ENCODE results near the gene XAB2. TPM values are rescaled to one million over a fixed set of nuclear protein-coding genes. Genes with fewer than 3 reads are reported as not detected.

The XAB2 gene
- total RNA-seq, 1 donor from 2014 or later: 42.3 TPM

DNA sequence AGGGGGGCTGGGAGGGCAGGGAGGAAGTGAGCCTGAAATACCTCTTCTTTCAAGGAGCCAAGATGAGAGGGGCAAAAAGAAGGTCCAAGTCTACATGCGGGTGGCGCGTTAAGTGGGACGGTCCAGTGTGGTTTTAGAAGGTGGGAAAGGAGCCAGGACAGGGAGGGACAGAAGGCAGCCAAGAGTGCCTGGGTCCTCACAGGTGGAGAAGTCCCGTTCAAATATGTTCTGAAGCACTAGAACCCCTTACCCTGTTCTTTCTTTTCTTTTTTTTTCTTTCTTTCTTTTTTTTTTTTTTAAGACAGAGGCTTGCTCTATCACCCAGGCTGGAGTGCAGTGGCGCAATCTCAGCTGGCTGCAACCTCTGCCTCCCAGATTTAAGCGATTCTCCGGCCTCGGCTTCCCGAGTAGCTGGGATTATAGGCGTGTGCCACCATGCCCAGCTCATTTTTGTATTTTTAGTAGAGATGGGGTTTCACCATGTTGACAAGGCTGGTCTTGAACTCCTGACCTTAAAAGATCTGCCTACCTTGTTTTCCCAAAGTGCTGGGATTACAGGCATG lies 26.3 kb downstream of the XAB2 start:
- peak overlapping the region; percentile 24 for H3K27ac ChIP-seq
- intact Hi-C loops (cut with DNase I): no loop called here
- no peaks in the 10 kb centered on the region for H3K4me1 ChIP-seq
- no peak for ATAC-seq
- H3K4me3 ChIP-seq: no peak overlapping the region
- H3K27me3 ChIP-seq: no peaks in the 10 kb centered on the region
- TF ChIP-seq, protein P1, sequence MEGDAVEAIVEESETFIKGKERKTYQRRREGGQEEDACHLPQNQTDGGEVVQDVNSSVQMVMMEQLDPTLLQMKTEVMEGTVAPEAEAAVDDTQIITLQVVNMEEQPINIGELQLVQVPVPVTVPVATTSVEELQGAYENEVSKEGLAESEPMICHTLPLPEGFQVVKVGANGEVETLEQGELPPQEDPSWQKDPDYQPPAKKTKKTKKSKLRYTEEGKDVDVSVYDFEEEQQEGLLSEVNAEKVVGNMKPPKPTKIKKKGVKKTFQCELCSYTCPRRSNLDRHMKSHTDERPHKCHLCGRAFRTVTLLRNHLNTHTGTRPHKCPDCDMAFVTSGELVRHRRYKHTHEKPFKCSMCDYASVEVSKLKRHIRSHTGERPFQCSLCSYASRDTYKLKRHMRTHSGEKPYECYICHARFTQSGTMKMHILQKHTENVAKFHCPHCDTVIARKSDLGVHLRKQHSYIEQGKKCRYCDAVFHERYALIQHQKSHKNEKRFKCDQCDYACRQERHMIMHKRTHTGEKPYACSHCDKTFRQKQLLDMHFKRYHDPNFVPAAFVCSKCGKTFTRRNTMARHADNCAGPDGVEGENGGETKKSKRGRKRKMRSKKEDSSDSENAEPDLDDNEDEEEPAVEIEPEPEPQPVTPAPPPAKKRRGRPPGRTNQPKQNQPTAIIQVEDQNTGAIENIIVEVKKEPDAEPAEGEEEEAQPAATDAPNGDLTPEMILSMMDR (IDR thresholded peaks at IDR 0.05): no peak
- no peaks in the 10 kb centered on the region for H3K36me3 ChIP-seq
- peak; percentile 75 for DNase-seq
- no peaks in the 10 kb centered on the region for H3K9me3 ChIP-seq

DNA sequence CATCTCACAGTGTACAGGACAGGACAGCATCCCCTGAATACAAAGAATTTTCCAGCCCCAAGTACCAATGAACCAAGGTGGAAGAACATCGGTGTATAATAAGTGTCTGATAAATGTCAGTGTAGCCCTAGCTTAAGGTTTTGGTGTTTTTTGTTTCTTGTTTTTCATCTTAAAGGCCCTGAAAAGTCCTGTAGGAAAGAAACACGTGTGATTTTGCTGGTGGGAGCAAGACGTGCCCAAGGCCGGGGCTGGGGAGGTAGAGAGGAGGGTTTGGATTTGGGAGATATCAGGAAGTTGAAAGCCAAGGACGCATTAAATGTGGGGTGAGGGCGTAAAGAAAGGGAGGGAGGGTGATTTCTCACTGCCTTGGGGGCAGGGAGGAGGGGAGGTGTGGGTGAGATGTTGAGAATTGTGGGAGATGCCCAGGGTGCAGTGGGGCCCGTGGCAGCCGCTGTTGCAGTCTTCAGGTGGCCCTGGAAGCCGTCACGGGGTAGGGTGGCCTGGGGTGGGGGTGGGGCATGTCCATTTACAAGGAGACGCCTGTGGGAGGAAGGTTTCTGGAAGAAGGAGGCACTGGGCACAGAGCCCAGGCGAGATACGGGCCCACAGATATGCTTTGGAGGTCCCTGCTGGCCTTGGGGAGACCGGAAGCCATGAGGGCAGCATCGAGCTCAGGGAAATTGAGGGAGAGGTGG lies 27.0 kb downstream of the XAB2 start:
- peak; percentile 66 for ATAC-seq
- H3K4me3 ChIP-seq: no peak overlapping the region

DNA sequence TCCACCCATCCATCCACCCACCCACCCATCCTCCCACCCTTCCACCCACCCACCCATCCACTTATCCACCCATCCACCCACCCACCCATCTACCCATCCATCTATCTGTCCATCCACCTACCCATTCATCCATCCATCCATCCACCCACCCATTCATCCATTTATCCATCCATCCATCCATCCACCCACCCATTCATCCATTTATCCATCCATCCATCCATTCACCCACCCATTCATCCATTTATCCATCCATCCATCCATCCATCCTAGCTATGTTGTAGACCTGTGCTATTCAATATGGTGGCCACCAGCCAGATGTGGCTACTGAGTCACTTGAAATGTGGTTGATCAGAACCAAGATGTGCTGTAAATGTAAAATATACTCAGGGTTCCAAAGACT lies 28.6 kb downstream of the XAB2 start:
- ATAC-seq (no peak), DNase-seq (no peak)
- Histone ChIP-seq H3K4me3 (no peak overlapping the region), H3K9me3 (no peaks in the 10 kb centered on the region), H3K4me1 (no peaks in the 10 kb centered on the region), H3K27me3 (peaks cover 13% of the 10 kb centered on the region), H3K27ac (no peak overlapping the region), H3K36me3 (no peaks in the 10 kb centered on the region)
- TF ChIP-seq, protein P1 (IDR thresholded peaks at IDR 0.05): no peak
- intact Hi-C loops (cut with DNase I): no loop called here

More for the DNA sequence above, 27.0 kb downstream of the XAB2 start:
- DNase-seq: peak; percentile 77
- intact Hi-C loops (cut with DNase I): no loop called here
- TF ChIP-seq, protein P1 (IDR thresholded peaks at IDR 0.05): no peak
- Histone ChIP-seq H3K9me3 (no peaks in the 10 kb centered on the region), H3K36me3 (no peaks in the 10 kb centered on the region), H3K27ac (peak overlapping the region; percentile 24), H3K27me3 (peaks cover 2% of the 10 kb centered on the region), H3K4me1 (no peaks in the 10 kb centered on the region)

DNA sequence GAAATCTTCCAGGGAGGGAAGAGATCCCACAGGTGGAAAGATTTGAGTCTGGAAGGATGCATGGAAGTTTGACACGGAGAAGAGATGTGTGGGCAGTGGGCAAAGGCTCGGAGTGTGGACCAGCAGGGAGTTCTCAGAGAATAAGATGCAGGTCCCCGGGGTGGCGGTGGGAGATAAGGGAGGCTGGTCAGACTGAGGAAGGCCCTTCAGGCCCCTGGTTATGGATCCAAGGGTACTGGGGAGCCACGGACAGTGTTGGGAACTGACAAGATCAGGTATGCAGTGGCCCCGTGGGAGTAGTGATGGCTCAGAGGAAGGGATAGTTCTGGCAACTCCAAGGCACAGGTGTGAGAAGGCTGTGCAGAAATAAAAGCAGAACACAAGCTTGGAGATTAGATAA lies 31.2 kb downstream of the XAB2 start:
- ATAC-seq (no peak), DNase-seq (no peak)
- H3K4me3 ChIP-seq: no peak overlapping the region
- peaks cover 33% of the 10 kb centered on the region for H3K27me3 ChIP-seq
- TF ChIP-seq, protein P1 (IDR thresholded peaks at IDR 0.05): no peak
- intact Hi-C loops (cut with DNase I): no loop called here
- H3K4me1 ChIP-seq: no peaks in the 10 kb centered on the region
- no peaks in the 10 kb centered on the region for H3K9me3 ChIP-seq
- H3K27ac ChIP-seq: no peak overlapping the region
- no peaks in the 10 kb centered on the region for H3K36me3 ChIP-seq

DNA sequence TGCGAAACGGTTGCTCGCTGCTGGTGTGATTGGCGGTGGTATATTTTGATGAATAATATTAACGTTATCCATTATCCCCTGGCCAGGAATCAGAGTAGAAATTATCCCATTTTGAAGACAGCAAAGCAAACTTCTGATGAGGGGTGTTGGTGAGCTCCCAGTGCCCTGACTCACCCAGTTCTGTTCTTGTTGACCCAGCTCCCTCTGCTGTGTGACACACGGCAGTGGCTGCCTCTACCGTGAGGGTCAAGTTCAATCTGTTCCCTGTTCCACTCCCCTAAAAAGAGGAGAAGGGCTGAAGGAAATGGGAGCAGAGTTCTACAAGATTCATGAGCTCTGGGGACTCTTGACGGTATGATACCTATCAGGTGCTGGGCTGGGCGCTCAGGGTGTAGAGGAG lies 31.7 kb downstream of the XAB2 start:
- Histone ChIP-seq H3K36me3 (no peaks in the 10 kb centered on the region), H3K4me1 (no peaks in the 10 kb centered on the region), H3K4me3 (peak overlapping the region; percentile 53), H3K9me3 (no peaks in the 10 kb centered on the region), H3K27me3 (peaks cover 33% of the 10 kb centered on the region), H3K27ac (no peak overlapping the region)
- intact Hi-C loops (cut with DNase I): no loop called here
- ATAC-seq (no peak), DNase-seq (no peak)
- TF ChIP-seq, protein P1 (IDR thresholded peaks at IDR 0.05): no peak

Data from upper lobe of right lung (tissue), 1 donor.